ENCODE data around the gene KIF27. TPM values are rescaled to one million over a fixed set of nuclear protein-coding genes. Genes with fewer than 3 reads are reported as not detected.

Gene KIF27
- total RNA-seq, 1 donor from 2014 or later = 1.9 TPM

- H3K4me1 ChIP-seq = no peaks in the 10 kb centered on the region
- no peak overlapping the region for H3K27ac ChIP-seq
- no peaks in the 10 kb centered on the region for H3K36me3 ChIP-seq
- TF ChIP-seq CTCF (IDR thresholded peaks at IDR 0.05) = no peak
- no peak for DNase-seq (ENCODE audit: low spot score in 2 of 2)
- H3K9me3 ChIP-seq = no peaks in the 10 kb centered on the region
- intact Hi-C loops (cut with DNase I) = no loop called here
- H3K27me3 ChIP-seq = no peaks in the 10 kb centered on the region
- no peak overlapping the region for H3K4me3 ChIP-seq
Measured at GRCh38 chr9:83932851-83933250, 11.6 kb upstream of the KIF27 start.

- H3K27ac ChIP-seq = no peak overlapping the region
- H3K27me3 ChIP-seq = no peaks in the 10 kb centered on the region
- no peak overlapping the region for H3K4me3 ChIP-seq
- H3K9me3 ChIP-seq = no peaks in the 10 kb centered on the region
- TF ChIP-seq CTCF (IDR thresholded peaks at IDR 0.05) = no peak
- intact Hi-C loops (cut with DNase I) = no loop called here
- H3K36me3 ChIP-seq = no peaks in the 10 kb centered on the region
- DNase-seq (ENCODE audit: low spot score in 2 of 2) = no peak
- no peaks in the 10 kb centered on the region for H3K4me1 ChIP-seq
Measured at GRCh38 chr9:83932011-83932410, 10.8 kb upstream of the KIF27 start.

GRCh38 chr9:83930881-83931280 lies 9.6 kb upstream of the KIF27 start:
- no peaks in the 10 kb centered on the region for H3K4me1 ChIP-seq
- no peak for TF ChIP-seq CTCF (IDR thresholded peaks at IDR 0.05)
- no peak overlapping the region for H3K27ac ChIP-seq
- H3K36me3 ChIP-seq = no peaks in the 10 kb centered on the region
- no peaks in the 10 kb centered on the region for H3K27me3 ChIP-seq
- no peaks in the 10 kb centered on the region for H3K9me3 ChIP-seq
- H3K4me3 ChIP-seq = no peak overlapping the region
- intact Hi-C loops (cut with DNase I) = no loop called here
- no peak for DNase-seq (ENCODE audit: low spot score in 2 of 2)

- no peak for TF ChIP-seq CTCF (IDR thresholded peaks at IDR 0.05)
- Histone ChIP-seq H3K4me3 (no peak overlapping the region), H3K27me3 (no peaks in the 10 kb centered on the region), H3K36me3 (no peaks in the 10 kb centered on the region), H3K4me1 (no peaks in the 10 kb centered on the region), H3K9me3 (no peaks in the 10 kb centered on the region), H3K27ac (no peak overlapping the region)
- no peak for DNase-seq (ENCODE audit: low spot score in 2 of 2)
- intact Hi-C loops (cut with DNase I) = no loop called here
Measured at GRCh38 chr9:83927591-83927990, 6.4 kb upstream of the KIF27 start.

- peak in 1 of 3 experiments; percentile 40 for TF ChIP-seq CTCF (IDR thresholded peaks at IDR 0.05)
- Histone ChIP-seq H3K27me3 (no peaks in the 10 kb centered on the region), H3K4me3 (peak overlapping the region; percentile 93 to 99), H3K9me3 (no peaks in the 10 kb centered on the region), H3K4me1 (no peaks in the 10 kb centered on the region), H3K36me3 (no peaks in the 10 kb centered on the region), H3K27ac (peak overlapping the region; percentile 95 to 99)
- intact Hi-C loops (cut with DNase I) = loop anchor here (2.0 to 5.0 kb wide), 3 partner anchors 36 to 212 kb away; partner anchors contain the start of gene GKAP1
- DNase-seq (ENCODE audit: low spot score in 2 of 2) = no peak
Measured at GRCh38 chr9:83920469-83920926, 734 bp downstream of the KIF27 start.

- no peak for TF ChIP-seq CTCF (IDR thresholded peaks at IDR 0.05)
- intact Hi-C loops (cut with DNase I) = loop anchor here (10.0 kb wide), 1 partner anchor 584 kb away; no protein-coding TSS in a partner anchor
- no peaks in the 10 kb centered on the region for H3K9me3 ChIP-seq
- H3K4me3 ChIP-seq = no peak overlapping the region
- H3K36me3 ChIP-seq = no peaks in the 10 kb centered on the region
- no peak for DNase-seq (ENCODE audit: low spot score in 2 of 2)
- H3K4me1 ChIP-seq = no peaks in the 10 kb centered on the region
- no peak overlapping the region for H3K27ac ChIP-seq
- no peaks in the 10 kb centered on the region for H3K27me3 ChIP-seq
Measured at GRCh38 chr9:83919111-83919510, 2.1 kb downstream of the KIF27 start.
